IMR-90 (cell line): ENCODE results near the gene EFHC2. TPM values are rescaled to one million over a fixed set of nuclear protein-coding genes. Genes with fewer than 3 reads are reported as not detected.

ENCODE experiments used
- ATAC-seq: fragments of 200-7000 bp; cut with Tn5 transposase; 2 replicates; pipeline ENCODE4 v1.9.1; 2020; ENCODE audit warnings: low read depth, mild to moderate bottlenecking, moderate library complexity
- BruUV-seq: library from RNA; stranded (reverse); fragments of 400-500 nt; replicated peaks from 2 replicates; lab custom pipeline; 2021; lab: Mats Ljungman, UMichigan
- CTCF ChIA-PET: fragments of 300-600 bp; formaldehyde crosslinking; extraction: SDS; loops from one replicate; lab custom pipeline; 2021; ENCODE audit warnings: antibody characterized with exemption; lab: Yijun Ruan, JAX
- POLR2A ChIA-PET: fragments of 300-600 bp; sonication (Branson Sonifier 250); formaldehyde crosslinking; loops from one replicate; lab custom pipeline; 2022; ENCODE audit warnings: antibody characterized with exemption; ENCODE audit not compliant: unreplicated experiment; lab: Charles Lee
- DNase-seq: peaks from one replicate; pipeline ENCODE4 v3.0.0; 2013
- H2AFZ ChIP-seq: replicated peaks from 2 replicates; pipeline ENCODE3; 2013; ENCODE audit warnings: low read length, mild to moderate bottlenecking; ENCODE audit not compliant: poor library complexity
- H2AK5ac ChIP-seq: 2 replicates; pipeline ENCODE4 v1.6.1; 2013; ENCODE audit warnings: low read depth, low read length, inconsistent platforms
- H2AK9ac ChIP-seq: replicated peaks from 2 replicates; pipeline ENCODE3; 2013; ENCODE audit warnings: mild to moderate bottlenecking, low read depth, low read length, moderate library complexity; ENCODE audit not compliant: poor library complexity
- H2BK120ac ChIP-seq: 2 replicates; pipeline ENCODE4 v1.6.1; 2013; ENCODE audit warnings: low read depth, low read length, inconsistent platforms
- H2BK15ac ChIP-seq: 3 replicates; pipeline ENCODE4 v1.6.1; 2013; ENCODE audit warnings: low read depth, low read length, inconsistent platforms
- H2BK20ac ChIP-seq: 2 replicates; pipeline ENCODE4 v1.6.1; 2013; ENCODE audit warnings: low read depth, mild to moderate bottlenecking, inconsistent platforms, low read length, moderate library complexity
- H2BK5ac ChIP-seq: 2 replicates; pipeline ENCODE4 v1.6.1; 2013; ENCODE audit warnings: mild to moderate bottlenecking, low read depth, low read length, inconsistent platforms; ENCODE audit not compliant: poor library complexity, severe bottlenecking
- H3K14ac ChIP-seq: replicated peaks from 2 replicates; pipeline ENCODE4 v1.6.1; 2013; ENCODE audit warnings: low read depth, low read length, inconsistent platforms
- H3K18ac ChIP-seq: 2 replicates; pipeline ENCODE4 v1.6.1; 2013; ENCODE audit warnings: low read depth, low read length, control low read depth
- H3K23ac ChIP-seq: 2 replicates; pipeline ENCODE4 v1.6.1; 2013; ENCODE audit warnings: low read depth, low read length, inconsistent platforms
- H3K27ac ChIP-seq: 2 replicates; pipeline ENCODE4 v1.5.1; 2013; ENCODE audit warnings: mild to moderate bottlenecking, control low read depth, low read length; ENCODE audit not compliant: insufficient read depth
- H3K27me3 ChIP-seq: 2 replicates; pipeline ENCODE4 v1.6.1; 2013; ENCODE audit warnings: low read length; ENCODE audit not compliant: control insufficient read depth, insufficient read depth
- H3K36me3 ChIP-seq: 2 replicates; pipeline ENCODE4 v1.6.1; 2013; ENCODE audit warnings: low read length, mixed read lengths; ENCODE audit not compliant: control insufficient read depth, insufficient read depth
- H3K4ac ChIP-seq: 2 replicates; pipeline ENCODE4 v1.6.1; 2013; ENCODE audit warnings: low read depth, low read length, inconsistent platforms
- H3K4me1 ChIP-seq: 2 replicates; pipeline ENCODE4 v1.6.1; 2013; ENCODE audit warnings: low read length, mixed read lengths; ENCODE audit not compliant: control insufficient read depth, insufficient read depth
- H3K4me2 ChIP-seq: 2 replicates; pipeline ENCODE4 v1.6.1; 2013; ENCODE audit warnings: low read depth, mild to moderate bottlenecking, control low read depth, low read length, moderate library complexity
- H3K4me3 ChIP-seq: 2 replicates; pipeline ENCODE4 v1.5.1; 2013; ENCODE audit warnings: low read depth, mild to moderate bottlenecking, control low read depth, low read length, moderate library complexity; ENCODE audit not compliant: insufficient read depth
- H3K56ac ChIP-seq: 2 replicates; pipeline ENCODE4 v1.6.1; 2013; ENCODE audit warnings: low read length, inconsistent platforms; ENCODE audit not compliant: insufficient read depth; ENCODE audit errors: extremely low read depth
- H3K79me1 ChIP-seq, 2 experiments: 2 replicates each; pipeline ENCODE4 v1.6.1; 2013; ENCODE audit warnings: low read length in 2 of 2, inconsistent platforms in 1 of 2, low read depth in 1 of 2
- H3K9ac ChIP-seq: 2 replicates; pipeline ENCODE4 v1.6.1; 2013; ENCODE audit warnings: low read depth, low read length, control low read depth
- H3K9me1 ChIP-seq: 2 replicates; pipeline ENCODE4 v1.6.1; 2013; ENCODE audit warnings: low read length, inconsistent platforms; ENCODE audit not compliant: insufficient read depth
- H3K9me3 ChIP-seq: 2 replicates; pipeline ENCODE4 v1.6.1; 2013; ENCODE audit warnings: low read length; ENCODE audit not compliant: control insufficient read depth, insufficient read depth
- H4K20me1 ChIP-seq: 2 replicates; pipeline ENCODE4 v1.6.1; 2013; ENCODE audit warnings: low read length, inconsistent platforms; ENCODE audit not compliant: insufficient read depth
- H4K5ac ChIP-seq: 2 replicates; pipeline ENCODE4 v1.6.1; 2013; ENCODE audit warnings: mild to moderate bottlenecking, low read depth, low read length, control low read depth
- H4K8ac ChIP-seq, 2 experiments: 2 replicates each; pipeline ENCODE4 v1.6.1; 2013; ENCODE audit warnings: low read depth in 2 of 2, low read length in 2 of 2, control low read depth in 1 of 2, inconsistent platforms in 1 of 2
- H4K91ac ChIP-seq: 2 replicates; pipeline ENCODE4 v1.6.1; 2013; ENCODE audit warnings: low read depth, low read length, inconsistent platforms; ENCODE audit not compliant: insufficient read depth
- BHLHE40 ChIP-seq: fragments of 150-350 bp; IDR thresholded peaks from 2 replicates; pipeline ENCODE4 v1.6.1; 2016; ENCODE audit warnings: mild to moderate bottlenecking, low read depth, low read length
- CEBPB ChIP-seq: IDR thresholded peaks from 2 replicates; pipeline ENCODE4 v1.6.1; 2012; ENCODE audit warnings: low read depth, low read length, improper control_type of control experiment
- CHD1 ChIP-seq: IDR thresholded peaks from 2 replicates; pipeline ENCODE4 v1.6.1; 2012; ENCODE audit warnings: low read depth, low read length, improper control_type of control experiment
- CTCF ChIP-seq: conservative IDR thresholded peaks from 2 replicates; pipeline ENCODE4 v1.5.1; 2012; ENCODE audit warnings: mild to moderate bottlenecking, low read depth, low read length, improper control_type of control experiment
- ELK1 ChIP-seq: fragments of 150-350 bp; IDR thresholded peaks from 2 replicates; pipeline ENCODE4 v1.6.1; 2016; ENCODE audit warnings: low read depth, mild to moderate bottlenecking, low read length, moderate library complexity, borderline replicate concordance
- FOS ChIP-seq: fragments of 150-350 bp; IDR thresholded peaks from 2 replicates; pipeline ENCODE4 v1.6.1; 2016; ENCODE audit warnings: low read depth, low read length
- MAFK ChIP-seq: IDR thresholded peaks from 2 replicates; pipeline ENCODE4 v1.6.1; 2012; ENCODE audit warnings: low read depth, low read length, improper control_type of control experiment
- MXI1 ChIP-seq: IDR thresholded peaks from 2 replicates; pipeline ENCODE4 v1.6.1; 2012; ENCODE audit warnings: low read depth, mild to moderate bottlenecking, low read length, moderate library complexity, borderline replicate concordance
- NFE2L2 ChIP-seq: fragments of 150-350 bp; IDR thresholded peaks from 2 replicates; pipeline ENCODE4 v1.6.1; 2016; ENCODE audit warnings: low read depth, mild to moderate bottlenecking, low read length
- RFX5 ChIP-seq: IDR thresholded peaks from 2 replicates; pipeline ENCODE4 v1.8.0; 2012; ENCODE audit warnings: low read depth, mild to moderate bottlenecking, low read length, moderate library complexity
- SMC3 ChIP-seq: fragments of 150-350 bp; IDR thresholded peaks from 2 replicates; pipeline ENCODE4 v1.6.1; 2016; ENCODE audit warnings: low read depth, mild to moderate bottlenecking, antibody characterized with exemption, low read length, moderate library complexity
- USF2 ChIP-seq: fragments of 150-350 bp; IDR thresholded peaks from 2 replicates; pipeline ENCODE4 v1.6.1; 2017; ENCODE audit warnings: mild to moderate bottlenecking, antibody characterized with exemption, low read length, low read depth
- WGBS, 2 experiments: methylation state at CpG; one replicate each; pipeline versions ENCODE4 v1.1.5 to v1.1.7; 2013; ENCODE audit warnings: missing lambda C conversion rate in 2 of 2; ENCODE audit not compliant: insufficient read length in 1 of 2; ENCODE audit errors: extremely low coverage in 2 of 2; 5-methylcytosine and 5-hydroxymethylcytosine counted together
- dilution Hi-C: fragments of 300-500 bp; cut with HindIII; formaldehyde crosslinking; loops from one replicate; pipeline ENCODE4 v1.14.3; 2018; ENCODE audit warnings: low sequenced_read_pairs; ENCODE audit not compliant: unreplicated experiment
- in situ Hi-C: fragments of 300-500 bp; cut with MboI; formaldehyde crosslinking; loops from 3 replicates; pipeline ENCODE4 v1.14.3; 2019; ENCODE audit warnings: low sequenced_read_pairs, inconsistent platforms, mixed read lengths
- intact Hi-C: fragments of 100-400 bp; cut with micrococcal nuclease; formaldehyde crosslinking; loops from 2 replicates; pipeline ENCODE4 v1.10.0; 2022
- polyA plus RNA-seq, 3 experiments: library from polyadenylated mRNA; depleted of rRNA; stranded (reverse); fragments of >200 nt; gene quantifications; 2 replicates each; pipeline ENCODE4 v1.2.3, GENCODE V29; 2012; ENCODE audit warnings: low replicate concordance in 1 of 3
- total RNA-seq: library from RNA; depleted of rRNA; stranded (reverse); fragments of >200 nt; gene quantifications from 2 replicates; pipeline ENCODE4 v1.2.3, GENCODE V29; 2012

The EFHC2 gene
- total and polyA plus RNA-seq, 2 of the 4 experiments (the other 2 are of a cell fraction): 0.18 to 0.24 TPM

- Histone ChIP-seq H2BK5ac (no peak overlapping the region), H3K9me3 (no peaks in the 10 kb centered on the region), H2AK9ac (no peak overlapping the region), H3K56ac (no peak overlapping the region), H4K5ac (no peak overlapping the region), H4K20me1 (no peaks in the 10 kb centered on the region), H3K4me2 (no peak overlapping the region), H3K27me3 (no peaks in the 10 kb centered on the region), H4K8ac (no peak overlapping the region), H2BK20ac (no peak overlapping the region), H3K27ac (no peak overlapping the region), H3K4me3 (no peak overlapping the region), H3K14ac (no peak overlapping the region), H3K4me1 (no peaks in the 10 kb centered on the region), H2BK120ac (no peak overlapping the region), H3K79me1 (no peaks in the 10 kb centered on the region), H3K9me1 (no peaks in the 10 kb centered on the region), H3K23ac (no peak overlapping the region), H3K4ac (no peak overlapping the region), H2BK15ac (no peak overlapping the region), H3K18ac (no peak overlapping the region), H3K36me3 (no peaks in the 10 kb centered on the region), H2AFZ (no peak overlapping the region), H2AK5ac (no peak overlapping the region), H4K91ac (no peak overlapping the region), H3K9ac (no peak overlapping the region)
- in situ Hi-C loops: no loop called here
- no peak for DNase-seq
- intact Hi-C loops: no loop called here
- ATAC-seq: no peak
- ChIA-PET CTCF (interaction anchor here (0.6 kb wide), 1 partner anchor 1977 kb away, joined by 3 read pairs; no protein-coding TSS in a partner anchor), POLR2A (no interaction called here)
- 20% methylated on average over 1 of the region's 3 CpGs; no CpG with 5 or more reads in 1 of the 2 experiments for WGBS, 2 experiments
- TF ChIP-seq BHLHE40: no peak
- TF ChIP-seq CEBPB: no peak
- TF ChIP-seq RFX5: no peak
- no peak for TF ChIP-seq MAFK
- TF ChIP-seq CTCF: no peak
- TF ChIP-seq MXI1: no peak
- TF ChIP-seq ELK1: no peak
- TF ChIP-seq FOS: no peak
- no peak for TF ChIP-seq NFE2L2
- no peak for TF ChIP-seq CHD1
- TF ChIP-seq SMC3: no peak
- TF ChIP-seq USF2: no peak
- dilution Hi-C loops: no loop called here
- no TSS peak for BruUV-seq
Measured at GRCh38 chrX:44216171-44216570, 127.3 kb downstream of the EFHC2 start.
